ENCODE measurements around the gene GTPBP3.
A peak's percentile ranks its signal among the peaks of the same experiment; 100 is the strongest.

The GTPBP3 gene

GRCh38 chr19:17391371-17392151 lies 54.2 kb downstream of the GTPBP3 start:
- TF ChIP-seq CTCF (IDR thresholded peaks at IDR 0.05; ENCODE audit: low read depth, low read length, missing control alignments) = no peak
- DNase-seq (ENCODE audit: low read depth) = no peak
- peak overlapping the region; percentile 20 for H3K4me3 ChIP-seq (ENCODE audit: low read depth, low read length)

Data from GM12864 (cell line).